Measurements from ENCODE around the gene JMJD8.
A peak's percentile ranks its signal among the peaks of the same experiment; 100 is the strongest.

The JMJD8 gene

DNA sequence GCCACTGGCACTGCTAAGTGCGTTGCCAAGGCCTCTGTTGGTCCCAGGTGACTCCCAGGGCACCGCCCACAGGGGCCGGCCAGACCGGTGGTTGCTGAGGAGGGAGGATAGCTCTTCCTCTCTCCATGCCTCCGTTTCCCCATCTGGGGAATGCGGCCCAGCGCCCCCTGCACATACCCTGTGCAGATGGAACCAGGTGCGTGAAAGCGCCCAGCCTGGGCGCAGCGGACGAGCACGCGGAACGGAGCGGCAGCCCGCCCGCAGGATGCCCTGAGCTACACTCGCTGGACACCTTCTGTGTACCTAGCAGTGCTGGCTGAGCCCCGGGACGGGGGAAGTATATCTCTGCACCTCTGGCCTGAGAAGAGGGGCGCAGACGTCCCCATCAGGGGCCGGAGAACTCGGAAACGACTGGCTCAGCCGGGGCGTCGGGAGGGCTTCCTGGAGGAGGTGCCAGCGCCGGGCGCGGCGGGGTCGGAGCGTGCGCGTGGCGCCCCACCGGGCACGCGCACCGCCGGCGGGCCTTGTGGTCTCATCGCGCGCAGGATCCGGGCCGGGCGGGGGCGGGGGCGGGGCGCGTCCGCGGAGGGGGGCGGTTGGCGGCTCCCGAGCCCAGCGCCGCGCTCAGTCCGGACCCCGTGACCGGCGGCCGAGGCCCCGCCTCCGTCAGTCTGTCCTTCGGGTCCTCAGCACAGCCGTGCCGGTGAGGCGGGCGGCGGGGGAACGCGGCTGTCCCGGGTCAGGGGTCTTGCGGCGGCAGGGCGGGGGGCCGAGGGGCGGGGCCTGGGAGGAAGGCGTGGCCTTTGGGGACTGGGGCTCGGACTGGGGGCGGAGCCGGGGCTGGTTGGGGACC, 42.5 kb upstream of the JMJD8 start, which contains the start of the genes CCDC78 and HAGHL:
CCDC78 (minus strand) TSS at position 6 of the 853 bp plus-strand sequence. CDS start 76 bp downstream, outside the sequence.
HAGHL (plus strand) TSS at position 669 of the 853 bp plus-strand sequence. CDS start 404 bp downstream, outside the sequence.
- H3K4me1 ChIP-seq (ENCODE audit: control insufficient read depth, low read depth, low read length): no peaks in the 10 kb centered on the region
- H3K9ac ChIP-seq (ENCODE audit: low read length): peak within 1 kb of the TSS; percentile 73
- DNase-seq: peak; percentile 36
- no peak within 1 kb of the TSS for H2AK5ac ChIP-seq (ENCODE audit: low read length)
- H3K79me2 ChIP-seq (ENCODE audit: control insufficient read depth, insufficient read depth, low read length): no peaks in the 10 kb centered on the region
- no peak within 1 kb of the TSS for H4K8ac ChIP-seq (ENCODE audit: low read depth, low read length)
- no peak within 1 kb of the TSS for H3K18ac ChIP-seq (ENCODE audit: low read length)
- H3K4ac ChIP-seq (ENCODE audit: low read depth, low read length): no peak within 1 kb of the TSS
- no peak within 1 kb of the TSS for H3K27ac ChIP-seq (ENCODE audit: low read depth, low read length)
- peak within 1 kb of the TSS; percentile 77 for H3K4me2 ChIP-seq (ENCODE audit: low read length)
- H3K56ac ChIP-seq (ENCODE audit: low read length): peak within 1 kb of the TSS; percentile 89
- H3K36me3 ChIP-seq (ENCODE audit: control insufficient read depth, insufficient read depth, low read length): no peaks in the 10 kb centered on the region
- peak within 1 kb of the TSS; percentile 13 for H3K4me3 ChIP-seq (ENCODE audit: low read length)
- H3K79me1 ChIP-seq (ENCODE audit: low read length): no peaks in the 10 kb centered on the region
- no peaks in the 10 kb centered on the region for H3K27me3 ChIP-seq (ENCODE audit: insufficient read depth, low read length, poor library complexity)
- WGBS (ENCODE audit: extremely low coverage, insufficient coverage, low lambda C conversion rate): no CpG with 5 or more reads among the region's 88 CpGs
- H2BK120ac ChIP-seq (ENCODE audit: low read depth, low read length): no peak within 1 kb of the TSS
- H2BK5ac ChIP-seq (ENCODE audit: low read length): no peak within 1 kb of the TSS
- no peak within 1 kb of the TSS for H4K5ac ChIP-seq (ENCODE audit: low read length)
- peak within 1 kb of the TSS; percentile 24 for H3K23ac ChIP-seq (ENCODE audit: low read length)
- no peak within 1 kb of the TSS for H2BK15ac ChIP-seq (replicated peaks; ENCODE audit: low read depth)

DNA sequence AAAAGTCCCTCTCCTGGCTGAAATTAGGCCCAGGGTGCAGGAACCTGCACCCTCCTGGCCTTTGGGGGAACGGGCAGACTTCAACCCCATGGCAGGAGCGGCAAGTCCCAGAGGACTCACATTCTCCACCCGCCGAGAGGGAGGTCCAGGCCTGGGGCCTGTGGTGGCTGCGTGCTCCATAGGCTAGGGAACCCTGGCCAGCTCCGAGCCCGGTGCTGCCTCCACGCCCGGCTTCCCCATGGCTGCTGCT, 42.0 kb upstream of the JMJD8 start:
- no peak overlapping the region for H3K56ac ChIP-seq (ENCODE audit: low read length)
- H2BK120ac ChIP-seq (ENCODE audit: low read depth, low read length): no peak overlapping the region
- H3K9ac ChIP-seq (ENCODE audit: low read length): no peak overlapping the region
- no peaks in the 10 kb centered on the region for H3K79me2 ChIP-seq (ENCODE audit: control insufficient read depth, insufficient read depth, low read length)
- H3K79me1 ChIP-seq (ENCODE audit: low read length): no peaks in the 10 kb centered on the region
- H3K4me2 ChIP-seq (ENCODE audit: low read length): no peak overlapping the region
- no peak overlapping the region for H4K5ac ChIP-seq (ENCODE audit: low read length)
- no peak for DNase-seq
- H2BK15ac ChIP-seq (replicated peaks; ENCODE audit: low read depth): no peak overlapping the region
- no peak overlapping the region for H2AK5ac ChIP-seq (ENCODE audit: low read length)
- no CpG with 5 or more reads among the region's 9 CpGs for WGBS (ENCODE audit: extremely low coverage, insufficient coverage, low lambda C conversion rate)
- H3K4me1 ChIP-seq (ENCODE audit: control insufficient read depth, low read depth, low read length): no peaks in the 10 kb centered on the region
- H3K36me3 ChIP-seq (ENCODE audit: control insufficient read depth, insufficient read depth, low read length): no peaks in the 10 kb centered on the region
- H3K4me3 ChIP-seq (ENCODE audit: low read length): no peak overlapping the region
- H3K27me3 ChIP-seq (ENCODE audit: insufficient read depth, low read length, poor library complexity): no peaks in the 10 kb centered on the region
- H3K27ac ChIP-seq (ENCODE audit: low read depth, low read length): no peak overlapping the region
- no peak overlapping the region for H2BK5ac ChIP-seq (ENCODE audit: low read length)
- H3K4ac ChIP-seq (ENCODE audit: low read depth, low read length): no peak overlapping the region
- no peak overlapping the region for H3K18ac ChIP-seq (ENCODE audit: low read length)
- no peak overlapping the region for H3K23ac ChIP-seq (ENCODE audit: low read length)
- no peak overlapping the region for H4K8ac ChIP-seq (ENCODE audit: low read depth, low read length)

DNA sequence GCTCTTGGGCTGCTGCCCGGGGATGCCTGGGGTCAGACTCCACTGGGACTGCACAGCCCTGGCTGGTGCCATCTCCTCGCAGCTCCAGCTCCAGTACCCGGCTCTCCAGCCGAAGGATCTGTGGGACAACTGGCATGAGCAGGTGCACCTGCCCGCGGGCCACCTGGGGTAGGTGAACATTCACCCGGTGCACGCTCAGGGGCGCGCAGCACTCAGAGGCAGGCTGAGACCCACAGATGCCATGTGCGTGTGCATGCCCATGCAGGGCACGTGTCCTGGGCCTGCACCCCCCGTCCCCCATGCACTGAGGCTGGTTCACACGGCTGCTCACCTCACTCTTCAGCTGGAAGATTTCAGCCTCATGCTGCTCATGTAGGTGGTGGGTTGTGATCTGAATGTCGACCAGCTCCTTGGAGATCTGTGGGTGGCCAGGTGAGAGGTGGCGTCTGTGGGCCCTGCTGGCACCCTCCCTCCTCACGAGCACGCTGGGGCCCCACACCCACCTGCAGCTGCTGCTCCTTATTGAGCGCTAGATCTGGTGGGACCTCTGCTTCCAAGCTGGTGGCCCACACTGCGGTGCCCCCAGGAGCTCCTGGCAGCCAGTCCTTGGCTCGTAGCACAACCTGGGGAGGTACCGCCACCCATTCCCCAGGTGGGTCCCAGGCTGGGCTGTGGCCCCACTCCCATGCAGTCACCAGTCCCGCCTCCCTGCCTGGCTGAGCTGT, 41.5 kb upstream of the JMJD8 start:
- no peak for DNase-seq
- H3K18ac ChIP-seq (ENCODE audit: low read length): no peak overlapping the region
- H3K23ac ChIP-seq (ENCODE audit: low read length): no peak overlapping the region
- no peak overlapping the region for H3K4ac ChIP-seq (ENCODE audit: low read depth, low read length)
- H2BK15ac ChIP-seq (replicated peaks; ENCODE audit: low read depth): no peak overlapping the region
- H3K4me3 ChIP-seq (ENCODE audit: low read length): no peak overlapping the region
- no peaks in the 10 kb centered on the region for H3K79me1 ChIP-seq (ENCODE audit: low read length)
- WGBS (ENCODE audit: extremely low coverage, insufficient coverage, low lambda C conversion rate): no CpG with 5 or more reads among the region's 23 CpGs
- no peaks in the 10 kb centered on the region for H3K79me2 ChIP-seq (ENCODE audit: control insufficient read depth, insufficient read depth, low read length)
- H3K4me1 ChIP-seq (ENCODE audit: control insufficient read depth, low read depth, low read length): no peaks in the 10 kb centered on the region
- no peak overlapping the region for H2BK120ac ChIP-seq (ENCODE audit: low read depth, low read length)
- no peaks in the 10 kb centered on the region for H3K36me3 ChIP-seq (ENCODE audit: control insufficient read depth, insufficient read depth, low read length)
- H3K56ac ChIP-seq (ENCODE audit: low read length): no peak overlapping the region
- no peak overlapping the region for H4K8ac ChIP-seq (ENCODE audit: low read depth, low read length)
- no peaks in the 10 kb centered on the region for H3K27me3 ChIP-seq (ENCODE audit: insufficient read depth, low read length, poor library complexity)
- no peak overlapping the region for H3K27ac ChIP-seq (ENCODE audit: low read depth, low read length)
- no peak overlapping the region for H3K4me2 ChIP-seq (ENCODE audit: low read length)
- no peak overlapping the region for H2AK5ac ChIP-seq (ENCODE audit: low read length)
- no peak overlapping the region for H4K5ac ChIP-seq (ENCODE audit: low read length)
- no peak overlapping the region for H3K9ac ChIP-seq (ENCODE audit: low read length)
- H2BK5ac ChIP-seq (ENCODE audit: low read length): no peak overlapping the region

DNA sequence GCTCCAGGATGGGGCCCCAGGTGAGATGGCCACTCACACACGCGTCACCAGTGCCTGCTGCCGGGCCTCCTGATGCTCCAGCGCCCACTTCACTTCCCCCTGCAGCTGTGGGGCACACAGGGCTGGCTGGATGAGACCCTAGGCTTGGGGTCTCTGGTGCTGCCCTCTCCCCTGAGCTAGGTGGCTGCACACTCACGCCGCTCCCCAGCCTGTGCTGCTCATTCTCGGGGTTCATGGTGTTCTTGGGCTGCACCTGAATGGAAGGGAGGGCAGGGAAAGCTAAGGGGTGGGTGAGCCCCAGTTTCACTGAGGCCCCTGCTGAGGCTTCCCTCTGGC, 40.9 kb upstream of the JMJD8 start:
- peaks cover 3% of the 10 kb centered on the region for H3K4me1 ChIP-seq (ENCODE audit: control insufficient read depth, low read depth, low read length)
- H3K56ac ChIP-seq (ENCODE audit: low read length): no peak overlapping the region
- H3K36me3 ChIP-seq (ENCODE audit: control insufficient read depth, insufficient read depth, low read length): no peaks in the 10 kb centered on the region
- H3K18ac ChIP-seq (ENCODE audit: low read length): no peak overlapping the region
- H4K8ac ChIP-seq (ENCODE audit: low read depth, low read length): no peak overlapping the region
- H3K27me3 ChIP-seq (ENCODE audit: insufficient read depth, low read length, poor library complexity): no peaks in the 10 kb centered on the region
- no peak overlapping the region for H4K5ac ChIP-seq (ENCODE audit: low read length)
- H2BK15ac ChIP-seq (replicated peaks; ENCODE audit: low read depth): no peak overlapping the region
- no peak overlapping the region for H3K4ac ChIP-seq (ENCODE audit: low read depth, low read length)
- H2AK5ac ChIP-seq (ENCODE audit: low read length): no peak overlapping the region
- no peak overlapping the region for H3K27ac ChIP-seq (ENCODE audit: low read depth, low read length)
- no peaks in the 10 kb centered on the region for H3K79me2 ChIP-seq (ENCODE audit: control insufficient read depth, insufficient read depth, low read length)
- H3K9ac ChIP-seq (ENCODE audit: low read length): no peak overlapping the region
- H3K79me1 ChIP-seq (ENCODE audit: low read length): no peaks in the 10 kb centered on the region
- no CpG with 5 or more reads among the region's 7 CpGs for WGBS (ENCODE audit: extremely low coverage, insufficient coverage, low lambda C conversion rate)
- H3K23ac ChIP-seq (ENCODE audit: low read length): no peak overlapping the region
- no peak overlapping the region for H3K4me3 ChIP-seq (ENCODE audit: low read length)
- no peak overlapping the region for H2BK5ac ChIP-seq (ENCODE audit: low read length)
- no peak overlapping the region for H2BK120ac ChIP-seq (ENCODE audit: low read depth, low read length)
- DNase-seq: no peak
- H3K4me2 ChIP-seq (ENCODE audit: low read length): no peak overlapping the region

DNA sequence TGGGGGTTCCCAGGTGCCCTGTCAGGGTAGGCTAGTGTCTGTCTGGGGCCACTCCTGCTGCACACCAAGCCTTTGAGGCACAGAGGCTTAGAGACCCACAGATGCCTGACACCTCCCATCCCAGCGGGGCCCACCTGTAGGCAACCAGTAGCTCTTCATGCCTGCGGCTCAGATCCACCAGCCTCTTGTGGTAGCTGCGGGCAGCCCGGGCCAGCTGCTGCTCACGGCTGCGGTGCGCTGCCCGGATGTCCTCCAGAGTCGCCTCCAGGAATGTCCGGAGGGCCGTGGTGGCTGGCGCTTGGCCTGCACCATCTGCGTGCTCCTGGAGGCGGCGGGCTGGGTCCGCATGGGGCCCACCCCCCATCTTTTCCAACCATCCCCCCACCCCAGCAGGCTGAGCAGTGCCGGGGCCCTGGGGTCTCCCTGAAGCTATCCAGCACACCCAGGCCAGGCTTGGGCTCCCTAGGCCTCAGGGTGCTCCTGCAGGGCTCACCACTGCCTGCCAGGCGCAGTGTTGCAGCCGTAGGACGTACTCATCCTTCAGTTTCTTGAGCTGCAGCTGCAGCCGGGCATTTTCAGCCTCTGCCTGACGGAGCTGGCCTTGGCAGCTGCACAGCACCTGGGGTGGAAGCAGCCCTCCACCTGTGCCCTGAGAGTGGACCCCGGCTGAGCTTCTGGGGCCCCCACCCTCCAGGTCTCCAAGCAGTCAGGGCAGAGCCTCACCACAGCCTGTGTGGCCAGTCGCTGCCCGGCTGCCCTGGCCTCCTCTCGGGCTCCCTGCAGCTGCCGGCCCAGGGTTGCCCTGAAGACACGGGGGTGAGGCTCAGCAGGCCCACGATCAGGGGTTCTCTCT, 40.3 kb upstream of the JMJD8 start:
- Histone ChIP-seq H4K8ac (ENCODE audit: low read depth, low read length) (no peak overlapping the region), H2BK5ac (ENCODE audit: low read length) (no peak overlapping the region), H3K4me2 (ENCODE audit: low read length) (no peak overlapping the region), H4K5ac (ENCODE audit: low read length) (no peak overlapping the region), H3K79me2 (ENCODE audit: control insufficient read depth, insufficient read depth, low read length) (no peaks in the 10 kb centered on the region), H3K4me1 (ENCODE audit: control insufficient read depth, low read depth, low read length) (peaks cover 4% of the 10 kb centered on the region), H3K4me3 (ENCODE audit: low read length) (no peak overlapping the region), H2BK120ac (ENCODE audit: low read depth, low read length) (no peak overlapping the region), H3K4ac (ENCODE audit: low read depth, low read length) (no peak overlapping the region), H3K27ac (ENCODE audit: low read depth, low read length) (no peak overlapping the region), H3K56ac (ENCODE audit: low read length) (no peak overlapping the region), H3K9ac (ENCODE audit: low read length) (no peak overlapping the region), H3K27me3 (ENCODE audit: insufficient read depth, low read length, poor library complexity) (no peaks in the 10 kb centered on the region), H3K18ac (ENCODE audit: low read length) (no peak overlapping the region), H2AK5ac (ENCODE audit: low read length) (no peak overlapping the region), H2BK15ac (replicated peaks; ENCODE audit: low read depth) (no peak overlapping the region), H3K36me3 (ENCODE audit: control insufficient read depth, insufficient read depth, low read length) (no peaks in the 10 kb centered on the region), H3K23ac (ENCODE audit: low read length) (no peak overlapping the region), H3K79me1 (ENCODE audit: low read length) (no peaks in the 10 kb centered on the region)
- WGBS (ENCODE audit: extremely low coverage, insufficient coverage, low lambda C conversion rate): no CpG with 5 or more reads among the region's 29 CpGs
- no peak for DNase-seq

All from mesendoderm (in vitro differentiated cells).